Subcutaneous abdominal adipose tissue (tissue), 5 donors: Measurements from ENCODE around the gene FOXC1.
A peak's percentile ranks its signal among the peaks of the same experiment; 100 is the strongest.

ENCODE experiments used
- H3K27ac ChIP-seq: one replicate; pipeline ENCODE4 v1.7.0; 2013; ENCODE audit warnings: low read depth, mild to moderate bottlenecking, inconsistent platforms, low read length, moderate library complexity
- H3K27me3 ChIP-seq, 5 donors: one replicate each; pipeline ENCODE4 v1.7.0; 2013; ENCODE audit warnings: low read length in 5 of 5, inconsistent platforms in 1 of 5; ENCODE audit not compliant: control insufficient read depth in 5 of 5, insufficient read depth in 4 of 5
- H3K36me3 ChIP-seq, 5 donors: one replicate each; pipeline ENCODE4 v1.7.0; 2013; ENCODE audit warnings: low read length in 5 of 5; ENCODE audit not compliant: control insufficient read depth in 5 of 5, insufficient read depth in 5 of 5
- H3K4me1 ChIP-seq, 5 donors: one replicate each; pipeline ENCODE4 v1.7.0; 2013; ENCODE audit warnings: low read length in 5 of 5, mild to moderate bottlenecking in 3 of 5, moderate library complexity in 1 of 5; ENCODE audit not compliant: control insufficient read depth in 5 of 5, insufficient read depth in 5 of 5
- H3K4me3 ChIP-seq, 5 donors: one replicate each; pipeline ENCODE4 v1.7.0; 2013; ENCODE audit warnings: low read length in 5 of 5, low read depth in 1 of 5
- H3K9ac ChIP-seq, 5 donors: one replicate each; pipeline ENCODE4 v1.7.0; 2013; ENCODE audit warnings: low read length in 5 of 5, mild to moderate bottlenecking in 4 of 5, moderate library complexity in 3 of 5
- H3K9me3 ChIP-seq, 5 donors: one replicate each; pipeline ENCODE4 v1.7.0; 2013; ENCODE audit warnings: low read length in 5 of 5; ENCODE audit not compliant: control insufficient read depth in 5 of 5
- donor health status: healthy.
- donor health status: healthy.
- donor health status: healthy.
- donor health status: healthy.
- donor health status: healthy.

Gene FOXC1

DNA sequence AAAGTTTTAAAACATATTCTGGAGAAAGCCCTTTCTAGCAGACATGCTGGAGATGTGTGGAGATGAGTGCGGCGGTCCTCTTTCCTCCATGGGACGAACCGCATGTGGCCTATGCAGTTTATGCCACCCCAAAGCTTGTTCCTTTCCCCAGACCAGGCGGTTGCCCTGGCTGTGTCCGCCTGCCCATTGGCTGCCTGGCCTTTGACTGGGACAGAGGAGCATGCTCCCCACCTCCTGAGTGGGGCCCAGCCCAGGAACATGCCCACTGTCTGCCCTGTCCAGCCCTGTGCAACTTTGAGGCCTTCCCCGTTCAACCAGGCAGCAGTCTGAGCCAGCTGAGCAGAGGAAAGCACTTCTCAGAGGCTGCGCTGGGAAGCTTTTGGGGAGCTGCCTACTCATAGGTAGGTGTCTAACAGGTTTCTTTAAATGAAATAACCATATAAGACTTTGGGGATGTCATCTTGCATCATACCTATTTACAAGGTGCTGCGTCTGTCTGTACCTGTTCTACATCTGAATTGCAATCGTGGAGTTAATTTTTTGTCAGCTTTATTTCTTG lies 20.6 kb downstream of the FOXC1 start:
- Histone ChIP-seq H3K27me3 (peaks cover 0 to 20% (median 18%) of the 10 kb centered on the region in 5 donors), H3K4me1 (peaks cover 0 to 17% (median 3%) of the 10 kb centered on the region in 5 donors), H3K4me3 (no peak overlapping the region), H3K9me3 (no peaks in the 10 kb centered on the region), H3K27ac (no peak overlapping the region), H3K9ac (no peak overlapping the region), H3K36me3 (no peaks in the 10 kb centered on the region)

DNA sequence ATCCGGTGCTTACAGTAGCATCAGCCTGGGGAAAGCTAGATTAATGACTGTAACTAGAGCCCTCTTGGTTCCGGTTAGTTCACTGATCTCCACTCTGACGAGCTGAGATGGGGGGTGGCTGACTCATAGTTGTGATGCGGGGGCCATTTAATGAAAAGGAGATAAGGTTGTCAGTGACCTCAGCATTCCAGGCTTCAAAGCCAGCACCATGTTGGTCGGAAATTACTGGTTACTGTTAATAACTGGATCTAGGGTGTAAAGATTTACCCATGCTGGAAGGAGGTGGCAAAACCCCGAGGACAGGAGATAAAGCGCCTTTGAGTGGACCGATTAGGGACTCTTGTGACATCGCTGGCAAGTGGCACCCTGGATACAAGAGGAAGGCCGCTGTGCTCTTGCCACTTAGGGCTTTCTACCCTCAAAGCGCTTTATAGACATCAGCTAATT lies 21.1 kb downstream of the FOXC1 start:
- Histone ChIP-seq H3K4me3 (no peak overlapping the region), H3K27me3 (peaks cover 0 to 17% (median 15%) of the 10 kb centered on the region in 5 donors), H3K27ac (no peak overlapping the region), H3K36me3 (no peaks in the 10 kb centered on the region), H3K9ac (no peak overlapping the region), H3K4me1 (peaks cover 0 to 18% (median 0%) of the 10 kb centered on the region in 5 donors), H3K9me3 (no peaks in the 10 kb centered on the region)

DNA sequence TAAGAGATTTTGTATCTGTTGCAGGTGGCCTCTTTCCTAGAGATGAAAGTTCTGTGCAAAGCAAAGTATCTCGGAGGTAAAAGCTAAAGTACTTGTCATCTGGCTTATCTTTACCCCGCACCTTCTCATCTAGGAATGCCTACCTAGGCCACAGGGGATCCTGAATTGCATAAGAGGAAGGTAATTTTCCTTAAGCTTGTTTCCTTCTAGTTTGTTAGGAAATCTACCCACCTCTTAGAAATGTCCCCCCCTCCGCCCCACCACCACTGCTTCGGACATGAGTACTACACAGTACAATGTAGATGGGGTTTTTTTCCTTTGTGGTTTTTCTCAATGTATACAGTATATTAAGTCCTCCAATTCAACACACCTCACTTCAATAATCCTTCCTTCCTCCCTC lies 21.5 kb downstream of the FOXC1 start:
- Histone ChIP-seq H3K4me1 (peaks cover 0 to 18% (median 0%) of the 10 kb centered on the region in 5 donors), H3K27ac (no peak overlapping the region), H3K9ac (no peak overlapping the region), H3K27me3 (peaks cover 0 to 15% (median 12%) of the 10 kb centered on the region in 5 donors), H3K4me3 (no peak overlapping the region), H3K9me3 (no peaks in the 10 kb centered on the region), H3K36me3 (no peaks in the 10 kb centered on the region)

DNA sequence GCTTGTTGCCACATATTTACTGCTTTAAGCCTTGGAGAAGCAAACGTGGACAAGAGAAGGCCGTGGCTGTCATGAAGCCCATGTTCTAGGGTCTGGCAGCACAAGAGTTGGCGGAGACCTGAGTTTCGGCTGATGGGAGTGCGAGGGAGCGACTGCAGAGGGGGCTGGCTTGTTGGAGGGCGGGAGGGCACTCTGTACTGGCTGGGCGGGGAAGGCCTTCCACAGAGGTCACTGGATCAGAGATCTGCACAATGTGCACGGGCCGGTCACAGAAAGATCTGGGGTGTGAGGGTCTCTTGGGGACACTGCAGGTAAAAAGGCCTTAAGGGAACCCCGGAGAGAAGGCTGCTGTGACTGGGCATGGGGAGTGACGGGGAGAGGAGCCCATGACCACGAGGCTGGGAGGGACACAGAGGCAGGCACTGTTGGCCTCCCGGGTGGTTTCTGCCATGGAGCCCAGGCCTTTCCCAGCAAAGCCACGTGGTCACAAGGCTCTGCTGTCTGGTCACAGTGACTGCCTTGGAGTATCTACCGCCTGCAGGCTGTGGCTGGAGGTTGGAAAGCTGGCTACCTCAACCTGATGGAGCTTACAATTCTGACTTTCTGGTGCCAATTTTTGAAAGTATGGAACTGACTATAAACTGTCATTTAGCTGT lies 23.8 kb downstream of the FOXC1 start:
- Histone ChIP-seq H3K27ac (no peak overlapping the region), H3K9me3 (no peaks in the 10 kb centered on the region), H3K9ac (no peak overlapping the region), H3K4me3 (no peak overlapping the region), H3K27me3 (no peaks in the 10 kb centered on the region), H3K4me1 (peaks cover 0 to 18% (median 0%) of the 10 kb centered on the region in 5 donors), H3K36me3 (no peaks in the 10 kb centered on the region)

DNA sequence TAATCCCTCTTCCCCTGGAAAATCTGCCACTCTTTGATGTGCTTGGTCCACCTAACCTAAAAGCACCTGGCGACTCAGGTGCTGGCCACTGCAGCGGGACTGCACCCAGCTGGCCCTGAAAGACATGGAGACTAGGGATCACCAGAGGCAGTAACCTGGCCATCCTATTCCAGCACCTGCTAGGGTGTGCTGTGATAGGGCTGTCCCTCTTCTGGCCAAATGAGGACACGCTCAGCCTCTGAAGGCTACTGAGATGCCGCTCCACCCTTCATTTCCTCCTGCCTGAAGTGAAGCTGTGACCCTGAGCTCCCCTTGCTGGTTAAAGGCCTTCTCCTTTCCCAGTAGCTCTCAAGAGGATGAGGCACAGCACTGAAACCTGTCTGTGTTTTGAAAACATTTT lies 24.4 kb downstream of the FOXC1 start:
- H3K36me3 ChIP-seq = no peaks in the 10 kb centered on the region
- H3K9ac ChIP-seq = no peak overlapping the region
- H3K27me3 ChIP-seq = no peaks in the 10 kb centered on the region
- no peak overlapping the region for H3K27ac ChIP-seq
- peaks cover 0 to 18% (median 0%) of the 10 kb centered on the region in 5 donors for H3K4me1 ChIP-seq
- no peak overlapping the region for H3K4me3 ChIP-seq
- no peaks in the 10 kb centered on the region for H3K9me3 ChIP-seq

DNA sequence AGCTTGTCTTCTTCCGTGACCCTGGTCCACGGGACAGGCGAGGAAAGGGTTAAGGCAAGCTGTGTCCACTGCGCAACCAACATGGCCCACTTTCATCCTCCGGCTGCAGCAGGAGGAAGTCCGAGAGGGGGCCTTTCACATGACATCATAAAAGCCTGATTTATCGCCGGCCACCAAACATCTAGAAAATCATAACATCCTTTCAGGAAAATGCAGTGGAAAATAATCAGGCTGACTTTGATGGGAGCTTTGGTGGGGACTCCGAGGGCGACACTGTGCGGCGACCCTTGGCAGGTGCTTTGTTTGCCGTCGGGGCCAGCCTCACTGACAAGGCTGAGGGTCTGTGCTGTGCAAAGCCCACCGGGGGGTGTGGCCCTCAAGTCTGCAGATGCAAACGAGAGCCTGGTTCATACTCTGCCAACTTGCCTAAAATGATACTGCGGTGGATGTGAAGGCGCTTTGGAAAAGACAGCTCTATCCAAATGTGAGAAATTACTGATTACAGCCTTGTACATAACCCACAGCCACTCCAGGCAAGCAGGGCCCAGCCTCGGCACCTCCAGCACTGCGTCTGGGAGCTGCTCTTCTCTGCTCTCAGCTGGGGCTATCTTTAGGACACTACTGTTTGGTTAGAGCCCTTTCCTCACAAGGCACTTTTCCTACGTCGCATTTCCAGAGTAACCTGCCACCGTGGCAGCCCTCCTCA lies 25.7 kb downstream of the FOXC1 start:
- peaks cover 0 to 18% (median 0%) of the 10 kb centered on the region in 5 donors for H3K4me1 ChIP-seq
- no peak overlapping the region for H3K9ac ChIP-seq
- no peaks in the 10 kb centered on the region for H3K9me3 ChIP-seq
- no peaks in the 10 kb centered on the region for H3K36me3 ChIP-seq
- H3K27me3 ChIP-seq = no peaks in the 10 kb centered on the region
- H3K27ac ChIP-seq = no peak overlapping the region
- peak overlapping the region in 1 of 5 donors; percentile 5 for H3K4me3 ChIP-seq

DNA sequence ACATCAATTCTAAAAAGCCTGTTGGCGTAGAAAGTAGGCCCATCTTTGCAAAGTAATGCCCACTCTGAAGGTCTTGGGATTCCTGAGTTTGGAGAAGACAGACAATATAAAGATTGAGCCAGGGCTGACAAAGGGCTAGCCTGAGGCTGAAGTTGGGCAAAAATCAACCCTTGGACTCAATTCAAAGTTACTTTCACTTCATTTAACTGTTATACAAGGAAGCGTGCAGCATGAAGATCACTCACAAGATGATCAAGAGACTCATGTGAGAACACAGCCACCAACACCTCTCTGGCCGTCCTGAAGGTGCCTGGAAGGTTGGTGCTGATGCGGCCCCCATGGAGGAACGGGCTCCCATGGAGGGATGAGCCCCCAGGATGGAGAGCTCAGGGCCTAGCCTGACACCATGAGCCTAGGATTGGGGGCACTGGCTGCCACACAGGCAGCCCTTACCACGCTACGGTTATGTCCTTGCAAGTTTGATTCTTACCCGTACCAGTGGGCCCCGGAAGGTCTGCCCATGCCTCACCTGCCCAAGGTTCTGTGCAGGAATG lies 26.6 kb downstream of the FOXC1 start:
- no peak overlapping the region for H3K9ac ChIP-seq
- H3K36me3 ChIP-seq = no peaks in the 10 kb centered on the region
- no peaks in the 10 kb centered on the region for H3K9me3 ChIP-seq
- no peak overlapping the region for H3K27ac ChIP-seq
- no peaks in the 10 kb centered on the region for H3K27me3 ChIP-seq
- H3K4me3 ChIP-seq = no peak overlapping the region
- peaks cover 0 to 18% (median 0%) of the 10 kb centered on the region in 5 donors for H3K4me1 ChIP-seq

DNA sequence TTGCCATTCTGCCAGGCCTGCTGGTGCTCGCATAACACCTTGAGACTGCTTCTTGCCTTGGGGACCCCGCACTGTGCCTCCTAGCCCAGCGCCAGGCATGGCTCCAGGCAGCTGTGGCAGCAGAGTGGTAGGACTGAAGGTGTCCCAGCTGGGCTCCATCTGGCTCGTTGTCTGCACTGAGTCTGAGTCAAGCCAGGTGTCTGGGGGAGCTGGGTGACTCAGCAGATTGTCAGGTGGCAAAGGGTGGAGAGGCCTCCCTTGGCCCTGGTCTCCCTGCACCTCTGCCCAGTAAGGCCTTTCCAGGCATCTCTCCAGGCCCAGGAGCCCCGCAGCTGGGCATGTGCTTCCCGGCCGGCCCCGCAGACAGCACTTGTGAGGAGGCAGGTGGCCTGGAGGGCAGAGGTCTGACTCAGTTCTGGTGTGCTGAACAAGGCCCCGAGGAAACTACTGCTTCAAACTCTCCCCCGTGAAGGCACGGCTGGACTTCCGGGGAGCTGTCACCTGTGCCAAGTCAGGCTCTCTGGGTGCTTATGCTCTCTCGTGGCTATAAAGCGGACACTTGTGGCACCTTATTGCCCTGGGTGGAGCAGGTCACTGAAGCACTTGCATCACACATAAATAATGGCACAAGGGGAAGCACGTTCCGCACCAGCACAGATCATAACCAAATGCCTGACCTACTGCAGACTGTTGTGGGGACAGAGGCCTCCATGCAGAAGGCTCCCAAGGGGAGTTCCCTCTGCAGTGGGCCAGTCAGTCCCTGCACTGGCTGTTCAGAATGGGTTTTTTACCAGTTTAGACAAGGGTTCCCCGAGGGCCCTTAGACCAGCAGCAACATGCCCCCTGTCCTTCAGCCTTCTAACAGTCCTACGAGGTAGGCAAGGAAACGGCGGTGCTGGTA lies 27.5 kb downstream of the FOXC1 start:
- Histone ChIP-seq H3K4me3 (no peak overlapping the region), H3K27ac (no peak overlapping the region), H3K4me1 (peaks cover 0 to 18% (median 0%) of the 10 kb centered on the region in 5 donors), H3K27me3 (no peaks in the 10 kb centered on the region), H3K9me3 (no peaks in the 10 kb centered on the region), H3K36me3 (no peaks in the 10 kb centered on the region), H3K9ac (no peak overlapping the region)

DNA sequence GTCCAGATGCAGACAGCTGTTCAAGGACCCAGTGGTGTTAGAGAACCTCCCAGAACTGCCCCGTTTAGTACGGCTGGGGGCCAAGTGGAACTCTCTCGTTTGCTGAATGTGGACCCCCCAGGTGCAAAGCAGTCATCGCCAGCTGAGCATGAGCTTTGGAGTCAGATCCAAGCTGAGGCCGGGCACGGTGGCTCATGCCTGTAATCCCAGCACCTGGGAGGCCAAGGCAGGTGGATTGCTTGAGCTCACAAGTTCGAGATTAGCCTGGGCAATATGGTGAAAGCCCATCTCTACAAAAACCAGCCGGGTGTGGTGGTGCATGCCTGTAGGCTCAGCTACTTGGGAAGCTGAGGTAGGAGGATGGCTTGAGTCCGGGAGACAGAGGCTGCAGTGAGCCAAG lies 29.7 kb downstream of the FOXC1 start:
- no peak overlapping the region for H3K4me3 ChIP-seq
- H3K9me3 ChIP-seq = no peaks in the 10 kb centered on the region
- H3K36me3 ChIP-seq = no peaks in the 10 kb centered on the region
- H3K4me1 ChIP-seq = peaks cover 0 to 30% (median 0%) of the 10 kb centered on the region in 5 donors
- no peak overlapping the region for H3K9ac ChIP-seq
- H3K27ac ChIP-seq = no peak overlapping the region
- H3K27me3 ChIP-seq = no peaks in the 10 kb centered on the region
